Measurements from ENCODE around the gene NELFA. TPM values are rescaled to one million over a fixed set of nuclear protein-coding genes. Genes with fewer than 3 reads are reported as not detected.

Gene NELFA
- total and polyA plus RNA-seq, 2 donors (not counting 1 experiment from before 2014, with no cell fraction given): 7.4 to 15.2 TPM

DNA sequence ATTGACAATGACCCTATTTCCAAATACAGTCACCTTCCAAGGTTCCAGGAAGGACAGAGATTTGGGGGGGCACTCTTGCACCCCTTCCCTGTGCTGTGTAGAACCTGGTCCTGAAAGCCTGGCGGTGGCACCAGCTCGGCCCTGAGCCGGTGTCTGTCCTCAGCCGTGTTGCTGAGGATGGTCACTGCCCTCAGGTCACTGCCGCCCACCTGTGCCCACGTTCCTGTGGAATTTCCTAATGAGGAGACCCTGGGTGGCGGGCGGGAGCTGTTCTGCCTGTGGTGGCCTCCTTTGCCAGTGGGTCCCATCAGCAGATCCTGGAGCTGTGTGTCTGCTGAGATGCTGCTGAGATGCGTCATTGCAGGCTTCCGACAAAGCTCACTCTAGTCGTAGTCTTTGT, 32.9 kb downstream of the NELFA start:
- Histone ChIP-seq H3K4me2 (ENCODE audit: extremely low read depth, insufficient read depth, low read length) (no peak overlapping the region), H3K27ac (ENCODE audit: insufficient read depth, low read length) (no peak overlapping the region), H3K4me3 (replicated peaks in 1 of 4; ENCODE audit: control extremely low read depth in 1 of 4, insufficient read depth in 1 of 4, low read depth in 3 of 4, low read length in 4 of 4) (no peak overlapping the region), H3K9me3 (ENCODE audit: control insufficient read depth, insufficient read depth, low read depth, low read length) (no peaks in the 10 kb centered on the region), H4K20me1 (ENCODE audit: control insufficient read depth, extremely low read depth, insufficient read depth, low read length) (no peaks in the 10 kb centered on the region), H3K9ac (ENCODE audit: insufficient read depth, low read length) (no peak overlapping the region), H3K79me2 (ENCODE audit: control insufficient read depth, insufficient read depth, low read length) (no peaks in the 10 kb centered on the region), H3K36me3 (ENCODE audit: control insufficient read depth, insufficient read depth, low read length) (peaks cover 40% of the 10 kb centered on the region), H3K27me3 (ENCODE audit: control insufficient read depth, insufficient read depth, low read length) (no peaks in the 10 kb centered on the region), H3K4me1 (ENCODE audit: control insufficient read depth, extremely low read depth, insufficient read depth, low read length) (no peaks in the 10 kb centered on the region), H2AFZ (ENCODE audit: low read length) (no peak overlapping the region)
- TF ChIP-seq CTCF (conservative IDR thresholded peaks at IDR 0.05 in 1 of 2, IDR thresholded peaks at IDR 0.05 in 1 of 2; ENCODE audit: low read depth in 1 of 2, low read length in 2 of 2) (no peak), EZH2 (IDR thresholded peaks at IDR 0.05; ENCODE audit: low read length, missing control alignments) (no peak)
- no peak for DNase-seq (ENCODE audit: low read depth in 2 of 2)

DNA sequence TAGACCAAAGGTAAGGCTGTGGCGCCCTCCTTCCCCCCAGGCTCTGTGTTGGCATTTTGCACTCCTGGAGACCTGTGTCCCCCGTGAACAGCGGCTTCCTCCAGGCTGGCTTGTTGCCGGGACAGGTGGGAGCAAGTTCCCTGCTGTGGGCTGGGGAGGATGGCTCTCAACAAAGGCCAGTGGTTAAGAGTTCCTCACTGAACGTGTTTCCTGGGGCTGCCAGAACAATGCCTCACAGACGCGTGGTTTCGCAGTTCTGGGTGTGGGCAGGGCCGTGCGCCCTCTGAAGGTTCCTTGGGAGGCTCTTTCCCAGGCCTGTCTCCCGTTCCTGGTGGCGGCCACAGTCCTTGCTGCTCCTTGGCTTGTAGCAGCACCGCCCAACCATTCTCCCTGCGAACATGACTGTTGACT, 33.4 kb downstream of the NELFA start:
- H3K9me3 ChIP-seq (ENCODE audit: control insufficient read depth, insufficient read depth, low read depth, low read length): no peaks in the 10 kb centered on the region
- DNase-seq (ENCODE audit: low read depth in 2 of 2): no peak
- H3K4me3 ChIP-seq (replicated peaks in 1 of 4; ENCODE audit: control extremely low read depth in 1 of 4, insufficient read depth in 1 of 4, low read depth in 3 of 4, low read length in 4 of 4): no peak overlapping the region
- no peak overlapping the region for H3K27ac ChIP-seq (ENCODE audit: insufficient read depth, low read length)
- H3K9ac ChIP-seq (ENCODE audit: insufficient read depth, low read length): no peak overlapping the region
- no peak overlapping the region for H3K4me2 ChIP-seq (ENCODE audit: extremely low read depth, insufficient read depth, low read length)
- H3K27me3 ChIP-seq (ENCODE audit: control insufficient read depth, insufficient read depth, low read length): no peaks in the 10 kb centered on the region
- H4K20me1 ChIP-seq (ENCODE audit: control insufficient read depth, extremely low read depth, insufficient read depth, low read length): no peaks in the 10 kb centered on the region
- H3K79me2 ChIP-seq (ENCODE audit: control insufficient read depth, insufficient read depth, low read length): no peaks in the 10 kb centered on the region
- no peak overlapping the region for H2AFZ ChIP-seq (ENCODE audit: low read length)
- no peaks in the 10 kb centered on the region for H3K4me1 ChIP-seq (ENCODE audit: control insufficient read depth, extremely low read depth, insufficient read depth, low read length)
- TF ChIP-seq CTCF (conservative IDR thresholded peaks at IDR 0.05 in 1 of 2, IDR thresholded peaks at IDR 0.05 in 1 of 2; ENCODE audit: low read depth in 1 of 2, low read length in 2 of 2) (no peak), EZH2 (IDR thresholded peaks at IDR 0.05; ENCODE audit: low read length, missing control alignments) (no peak)
- peaks cover 40% of the 10 kb centered on the region for H3K36me3 ChIP-seq (ENCODE audit: control insufficient read depth, insufficient read depth, low read length)

DNA sequence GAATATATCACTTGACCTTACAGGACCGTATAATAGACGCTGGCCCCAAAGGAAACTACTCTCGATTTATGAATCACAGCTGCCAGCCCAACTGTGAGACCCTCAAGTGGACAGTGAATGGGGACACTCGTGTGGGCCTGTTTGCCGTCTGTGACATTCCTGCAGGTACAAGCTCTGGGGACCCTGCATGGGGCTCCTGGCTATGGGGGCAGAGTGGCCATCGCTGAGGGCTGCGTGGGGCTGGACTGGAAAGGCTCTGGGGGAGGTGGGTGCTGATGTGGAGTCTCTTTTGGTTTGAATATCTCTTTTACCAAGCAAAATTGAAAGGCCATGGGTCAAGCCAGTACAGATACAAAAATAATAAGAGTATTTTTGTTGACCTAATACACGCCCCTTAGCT, 33.9 kb downstream of the NELFA start:
- Histone ChIP-seq H4K20me1 (ENCODE audit: control insufficient read depth, extremely low read depth, insufficient read depth, low read length) (no peaks in the 10 kb centered on the region), H3K4me2 (ENCODE audit: extremely low read depth, insufficient read depth, low read length) (no peak overlapping the region), H3K9ac (ENCODE audit: insufficient read depth, low read length) (no peak overlapping the region), H3K4me1 (ENCODE audit: control insufficient read depth, extremely low read depth, insufficient read depth, low read length) (no peaks in the 10 kb centered on the region), H2AFZ (ENCODE audit: low read length) (no peak overlapping the region), H3K79me2 (ENCODE audit: control insufficient read depth, insufficient read depth, low read length) (no peaks in the 10 kb centered on the region), H3K4me3 (replicated peaks in 1 of 4; ENCODE audit: control extremely low read depth in 1 of 4, insufficient read depth in 1 of 4, low read depth in 3 of 4, low read length in 4 of 4) (no peak overlapping the region), H3K27ac (ENCODE audit: insufficient read depth, low read length) (no peak overlapping the region), H3K36me3 (ENCODE audit: control insufficient read depth, insufficient read depth, low read length) (peaks cover 41% of the 10 kb centered on the region), H3K27me3 (ENCODE audit: control insufficient read depth, insufficient read depth, low read length) (no peaks in the 10 kb centered on the region), H3K9me3 (ENCODE audit: control insufficient read depth, insufficient read depth, low read depth, low read length) (no peaks in the 10 kb centered on the region)
- DNase-seq (ENCODE audit: low read depth in 2 of 2): no peak
- no peak for TF ChIP-seq EZH2 (IDR thresholded peaks at IDR 0.05; ENCODE audit: low read length, missing control alignments)
- no peak for TF ChIP-seq CTCF (conservative IDR thresholded peaks at IDR 0.05 in 1 of 2, IDR thresholded peaks at IDR 0.05 in 1 of 2; ENCODE audit: low read depth in 1 of 2, low read length in 2 of 2)

All from fibroblast of lung (primary cell).